OCI-LY7 (cell line): ENCODE measurements around the gene ARMH4. TPM values are rescaled to one million over a fixed set of nuclear protein-coding genes. Genes with fewer than 3 reads are reported as not detected.

Experiments
- BruUV-seq: library from RNA; stranded (reverse); fragments of 400-500 nt; replicated peaks from 2 replicates; lab custom pipeline; 2021; lab: Mats Ljungman, UMichigan
- CTCF ChIA-PET: fragments of 300-600 bp; sonication (Branson Sonifier 250); formaldehyde crosslinking; loops from one replicate; lab custom pipeline; 2022; ENCODE audit warnings: antibody characterized with exemption; ENCODE audit not compliant: unreplicated experiment; lab: Charles Lee
- POLR2A ChIA-PET: fragments of 300-600 bp; sonication (Branson Sonifier 250); formaldehyde crosslinking; loops from one replicate; lab custom pipeline; 2022; ENCODE audit warnings: antibody characterized with exemption; lab: Charles Lee
- DNase-seq: peaks from one replicate; pipeline ENCODE4 v3.0.0-alpha.2; 2015; ENCODE audit warnings: low spot score
- H2AFZ ChIP-seq: fragments of 200-600 bp; sonication (generic), shearing (Covaris generic); 2 replicates; pipeline ENCODE4 v1.6.1; 2014; ENCODE audit warnings: mild to moderate bottlenecking, antibody characterized with exemption, low read length, moderate library complexity
- H3K27ac ChIP-seq: fragments of 200-600 bp; sonication (generic); 2 replicates; pipeline ENCODE4 v1.5.1; 2014; ENCODE audit warnings: mixed run types, low read depth, mild to moderate bottlenecking, moderate library complexity, low read length, inconsistent platforms; ENCODE audit not compliant: poor library complexity, severe bottlenecking
- H3K36me3 ChIP-seq: fragments of 200-600 bp; sonication (generic); 2 replicates; pipeline ENCODE4 v1.6.1; 2014; ENCODE audit warnings: mild to moderate bottlenecking, antibody characterized with exemption, low read length, moderate library complexity, mixed read lengths; ENCODE audit not compliant: insufficient read depth
- H3K4me1 ChIP-seq: fragments of 200-600 bp; sonication (generic); 2 replicates; pipeline ENCODE4 v1.5.1; 2014; ENCODE audit warnings: mild to moderate bottlenecking, low read length; ENCODE audit not compliant: insufficient read depth, poor library complexity, severe bottlenecking
- H3K4me2 ChIP-seq: fragments of 200-600 bp; sonication (generic); 2 replicates; pipeline ENCODE4 v1.6.1; 2014; ENCODE audit warnings: mild to moderate bottlenecking, low read length
- H3K4me3 ChIP-seq: fragments of 200-600 bp; sonication (generic); 2 replicates; pipeline ENCODE4 v1.5.1; 2014; ENCODE audit warnings: mild to moderate bottlenecking, low read depth, low read length; ENCODE audit not compliant: poor library complexity, severe bottlenecking
- H3K79me2 ChIP-seq: fragments of 200-600 bp; sonication (generic); 2 replicates; pipeline ENCODE4 v1.6.1; 2016; ENCODE audit warnings: low read depth, mild to moderate bottlenecking, low read length, moderate library complexity, mixed read lengths; ENCODE audit not compliant: insufficient read depth
- H3K9me2 ChIP-seq: fragments of 200-600 bp; sonication (generic); 2 replicates; pipeline ENCODE4 v1.6.1; 2016; ENCODE audit warnings: mild to moderate bottlenecking, low read length, mixed read lengths; ENCODE audit not compliant: insufficient read depth
- H3K9me3 ChIP-seq: fragments of 200-600 bp; sonication (generic); 2 replicates; pipeline ENCODE4 v1.6.1; 2014; ENCODE audit warnings: mild to moderate bottlenecking, mixed run types, low read length, mixed read lengths
- H4K20me1 ChIP-seq: fragments of 200-600 bp; sonication (generic); 2 replicates; pipeline ENCODE4 v1.6.1; 2014; ENCODE audit warnings: mild to moderate bottlenecking, antibody characterized with exemption, low read length, moderate library complexity, mixed read lengths; ENCODE audit not compliant: insufficient read depth
- CTCF ChIP-seq: fragments of 200-600 bp; sonication (generic); conservative IDR thresholded peaks from 2 replicates; pipeline ENCODE4 v1.5.1; 2014; ENCODE audit warnings: mild to moderate bottlenecking, antibody characterized with exemption, low read length, moderate library complexity, mixed read lengths
- EZH2phosphoT487 ChIP-seq: fragments of 200-600 bp; sonication (generic); IDR thresholded peaks from 2 replicates; pipeline ENCODE4 v1.6.1; 2018; ENCODE audit warnings: low read depth, borderline replicate concordance, mild to moderate bottlenecking, mixed run types, antibody characterized with exemption, low read length, moderate library complexity, mixed read lengths
- intact Hi-C: fragments of 100-400 bp; cut with micrococcal nuclease; formaldehyde crosslinking; loops from one replicate; pipeline ENCODE4 v1.10.0; 2022; ENCODE audit not compliant: unreplicated experiment
- total RNA-seq, 2 experiments: library from RNA; depleted of rRNA in 1 of 2; stranded (reverse); fragments of >200 nt in 1 of 2; shearing (Covaris generic) in 1 of 2; gene quantifications; 2 replicates each; pipeline ENCODE4 v1.2.3, GENCODE V29; 2014 to 2022

The ARMH4 gene
- total RNA-seq, 2 experiments from 2014 or later, result 0.25 TPM; not detected in 1

- no peak overlapping the region for H2AFZ ChIP-seq
- no peaks in the 10 kb centered on the region for H3K9me3 ChIP-seq
- H4K20me1 ChIP-seq, result no peaks in the 10 kb centered on the region
- POLR2A ChIA-PET, result no interaction called here
- BruUV-seq, result no TSS peak
- H3K9me2 ChIP-seq, result no peaks in the 10 kb centered on the region
- H3K79me2 ChIP-seq, result no peaks in the 10 kb centered on the region
- H3K4me2 ChIP-seq, result no peak overlapping the region
- H3K4me3 ChIP-seq, result no peak overlapping the region
- H3K27ac ChIP-seq, result no peak overlapping the region
- CTCF ChIA-PET, result no interaction called here
- intact Hi-C loops, result no loop called here
- no peak for TF ChIP-seq EZH2phosphoT487
- no peaks in the 10 kb centered on the region for H3K36me3 ChIP-seq
- no peaks in the 10 kb centered on the region for H3K4me1 ChIP-seq
- no peak for DNase-seq
Observed at GRCh38 chr14:58089612-58090011, 62.4 kb downstream of the ARMH4 start.

DNA sequence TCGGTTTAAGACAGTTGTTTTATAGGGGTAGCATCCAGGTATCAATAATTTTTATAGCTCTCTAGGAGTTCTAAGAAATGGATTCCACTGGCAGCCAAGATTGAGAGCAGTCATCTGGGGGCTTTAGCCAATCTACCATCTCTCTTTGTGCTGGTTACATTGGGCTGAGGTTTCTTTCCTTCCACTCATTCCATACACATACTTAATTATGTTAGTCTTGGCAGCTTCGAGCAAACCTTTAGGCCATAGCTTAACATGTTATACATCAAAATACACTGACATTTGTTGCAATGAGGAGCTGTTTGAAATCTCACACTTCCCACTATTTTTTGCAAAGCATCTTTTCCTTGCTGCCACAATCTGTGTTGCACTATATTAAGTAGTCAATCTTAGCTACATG, 63.1 kb downstream of the ARMH4 start:
- TF ChIP-seq CTCF (no peak), EZH2phosphoT487 (no peak)
- ChIA-PET POLR2A (interaction anchor here (0.7 to 0.8 kb wide), 2 partner anchors 21 to 46 kb away, joined by 4 to 5 read pairs; no protein-coding TSS in a partner anchor), CTCF (no interaction called here)
- no peaks in the 10 kb centered on the region for H3K36me3 ChIP-seq
- no peaks in the 10 kb centered on the region for H3K4me1 ChIP-seq
- H3K9me3 ChIP-seq, result no peaks in the 10 kb centered on the region
- intact Hi-C loops, result no loop called here
- no peak overlapping the region for H3K27ac ChIP-seq
- no peaks in the 10 kb centered on the region for H3K79me2 ChIP-seq
- H4K20me1 ChIP-seq, result no peaks in the 10 kb centered on the region
- no peaks in the 10 kb centered on the region for H3K9me2 ChIP-seq
- BruUV-seq, result no TSS peak
- H2AFZ ChIP-seq, result no peak overlapping the region
- DNase-seq, result no peak
- H3K4me2 ChIP-seq, result no peak overlapping the region
- no peak overlapping the region for H3K4me3 ChIP-seq

DNA sequence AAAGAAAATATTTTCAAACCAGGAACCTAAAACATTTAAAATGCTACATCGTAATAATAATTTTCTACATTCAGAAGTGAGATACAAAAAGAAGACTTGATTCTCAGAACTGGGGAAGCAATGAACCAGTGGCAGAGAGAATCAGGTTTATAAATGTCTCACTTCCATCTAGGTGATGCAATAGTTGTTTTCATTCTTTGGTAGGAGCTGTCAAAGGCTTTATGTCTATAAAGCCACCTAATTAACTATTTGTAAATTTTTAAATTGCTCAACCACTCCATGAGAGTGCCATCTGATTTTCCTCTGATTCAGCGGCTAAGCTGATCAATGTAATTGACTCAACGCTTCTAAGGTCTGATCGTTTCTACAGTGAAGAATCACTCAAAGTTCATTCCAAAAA, 66.1 kb downstream of the ARMH4 start:
- no TSS peak for BruUV-seq
- DNase-seq, result no peak
- H2AFZ ChIP-seq, result no peak overlapping the region
- TF ChIP-seq CTCF, result no peak
- TF ChIP-seq EZH2phosphoT487, result no peak
- H3K4me2 ChIP-seq, result no peak overlapping the region
- no peaks in the 10 kb centered on the region for H4K20me1 ChIP-seq
- H3K36me3 ChIP-seq, result no peaks in the 10 kb centered on the region
- H3K79me2 ChIP-seq, result no peaks in the 10 kb centered on the region
- H3K27ac ChIP-seq, result no peak overlapping the region
- ChIA-PET CTCF (no interaction called here), POLR2A (no interaction called here)
- no peak overlapping the region for H3K4me3 ChIP-seq
- intact Hi-C loops, result no loop called here
- H3K9me3 ChIP-seq, result no peaks in the 10 kb centered on the region
- no peaks in the 10 kb centered on the region for H3K4me1 ChIP-seq
- no peaks in the 10 kb centered on the region for H3K9me2 ChIP-seq
